ENCODE results near the gene SRC.

The SRC gene

DNA sequence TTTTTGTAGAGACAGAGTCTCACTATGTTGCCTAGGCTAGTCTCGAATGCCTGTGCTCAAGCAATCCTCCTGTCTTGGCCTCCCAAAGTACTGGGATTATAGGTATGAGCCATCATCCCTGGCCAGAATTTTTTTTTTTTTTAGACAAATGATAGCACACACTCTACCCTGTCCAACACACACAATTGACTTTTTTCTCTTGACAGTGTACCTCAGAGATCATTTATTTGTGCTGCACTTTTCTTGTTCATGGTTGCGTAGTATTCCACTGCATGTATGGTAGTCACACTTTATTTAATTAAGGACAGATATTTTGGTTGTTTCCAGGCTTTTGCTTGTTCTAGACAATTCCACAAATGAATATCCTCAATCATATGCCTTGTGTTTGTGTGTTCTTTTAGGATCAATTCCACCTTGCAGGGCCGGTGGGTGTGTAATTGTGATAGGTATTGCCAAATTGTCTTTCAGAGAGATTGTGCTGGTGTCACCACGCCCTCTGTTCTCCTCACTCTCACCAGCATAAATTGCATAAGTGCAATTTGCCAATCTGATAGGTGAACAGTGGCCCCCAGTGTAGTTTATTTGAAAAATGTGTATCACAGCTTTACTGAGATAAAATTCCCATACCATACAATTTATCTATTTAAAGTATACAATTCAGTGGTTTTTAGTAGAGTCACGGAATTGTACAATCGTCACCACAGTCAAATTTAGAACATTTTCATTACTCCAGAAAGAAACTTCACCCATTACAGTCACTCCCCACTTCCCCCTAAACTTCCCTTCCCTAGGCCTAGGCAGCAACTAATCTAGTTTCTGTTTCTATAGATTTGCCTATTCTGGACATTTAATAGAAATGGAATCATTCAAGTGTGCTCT is 20.1 kb downstream of the SRC start:
- no peak for TF ChIP-seq GATA2 (IDR thresholded peaks at IDR 0.05; ENCODE audit: low read depth, low read length)
- TF ChIP-seq GATA3 (IDR thresholded peaks at IDR 0.05; ENCODE audit: low read depth, low read length): no peak

DNA sequence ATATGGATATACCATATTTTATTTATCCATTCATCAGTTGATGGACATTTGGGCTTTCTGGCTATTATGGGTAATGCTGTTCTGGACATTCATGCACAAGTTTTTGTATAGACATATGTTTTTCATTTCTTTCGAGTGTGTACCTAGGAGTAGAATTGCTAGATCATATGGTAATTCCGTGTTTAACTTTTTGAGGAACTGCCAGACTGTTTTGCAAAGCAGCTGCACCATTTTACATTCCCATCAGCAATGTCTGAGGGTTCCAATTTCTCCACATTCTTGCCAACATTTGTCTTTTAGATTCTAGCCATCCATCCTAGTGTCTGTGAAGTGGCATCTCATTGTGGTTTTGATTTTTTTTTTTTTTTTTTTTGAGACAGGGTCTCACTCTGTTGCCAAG is 20.8 kb downstream of the SRC start:
- no peak for TF ChIP-seq GATA3 (IDR thresholded peaks at IDR 0.05; ENCODE audit: low read depth, low read length)
- TF ChIP-seq GATA2 (IDR thresholded peaks at IDR 0.05; ENCODE audit: low read depth, low read length): no peak

DNA sequence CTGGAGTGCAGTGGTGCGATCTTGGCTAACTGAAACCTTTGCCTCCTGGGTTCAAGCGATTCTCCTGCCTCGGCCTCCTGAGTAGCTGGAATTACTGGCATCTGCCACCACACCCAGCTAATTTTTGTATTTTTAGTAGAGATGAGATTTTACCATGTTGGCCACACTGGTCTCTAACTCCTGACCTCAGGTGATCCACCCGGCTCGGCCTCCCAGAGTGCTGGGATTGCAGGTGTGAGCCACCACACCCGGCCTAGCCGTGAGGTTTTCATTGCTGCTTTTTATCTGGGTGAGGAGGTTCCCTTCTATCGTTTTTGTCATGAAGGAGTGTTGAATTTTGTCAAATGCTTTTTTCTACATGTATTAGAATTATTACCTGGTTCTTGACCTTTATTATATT is 23.9 kb downstream of the SRC start:
- TF ChIP-seq GATA3 (IDR thresholded peaks at IDR 0.05; ENCODE audit: low read depth, low read length) (no peak), GATA2 (IDR thresholded peaks at IDR 0.05; ENCODE audit: low read depth, low read length) (no peak)

DNA sequence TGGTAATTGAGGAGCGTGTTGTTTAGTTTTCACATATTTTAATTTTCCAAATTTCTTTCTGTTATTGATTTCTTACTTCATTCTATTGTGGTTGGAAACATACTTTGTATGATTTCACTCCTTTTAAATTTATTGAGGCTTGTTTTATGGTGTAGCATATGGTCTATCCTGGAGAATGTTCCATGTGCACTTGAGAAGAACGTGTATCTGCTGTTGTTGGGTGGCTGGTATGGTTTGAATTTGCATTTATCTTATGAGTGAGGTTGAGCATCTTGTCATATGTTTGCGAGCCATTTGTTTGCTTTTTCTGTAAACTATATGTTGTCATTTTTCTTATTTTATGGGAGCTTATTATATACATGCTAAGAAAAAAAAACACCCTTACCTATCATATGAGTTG is 26.5 kb downstream of the SRC start:
- TF ChIP-seq GATA3 (IDR thresholded peaks at IDR 0.05; ENCODE audit: low read depth, low read length): no peak
- TF ChIP-seq GATA2 (IDR thresholded peaks at IDR 0.05; ENCODE audit: low read depth, low read length): no peak

DNA sequence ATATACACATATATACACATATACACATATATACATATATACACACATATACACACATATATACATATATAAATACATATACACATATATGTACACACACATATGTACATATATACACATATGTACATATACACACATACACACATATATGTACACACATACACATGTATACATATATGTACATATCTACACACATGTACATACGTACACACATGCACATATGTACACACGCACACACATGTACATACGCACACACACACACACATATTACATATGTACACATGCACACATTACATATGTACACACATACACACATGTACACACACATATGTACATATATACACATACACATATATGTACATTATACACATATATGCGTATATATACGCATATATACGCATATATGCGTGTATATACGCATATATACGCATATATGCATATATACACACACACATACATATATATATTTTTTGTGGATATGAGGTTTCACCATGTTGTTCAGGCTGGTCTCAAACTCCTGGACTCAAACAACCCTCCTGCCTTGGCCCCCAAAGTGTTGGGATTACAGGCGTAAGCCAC is 27.2 kb downstream of the SRC start:
- TF ChIP-seq GATA3 (IDR thresholded peaks at IDR 0.05; ENCODE audit: low read depth, low read length) (no peak), GATA2 (IDR thresholded peaks at IDR 0.05; ENCODE audit: low read depth, low read length) (no peak)

DNA sequence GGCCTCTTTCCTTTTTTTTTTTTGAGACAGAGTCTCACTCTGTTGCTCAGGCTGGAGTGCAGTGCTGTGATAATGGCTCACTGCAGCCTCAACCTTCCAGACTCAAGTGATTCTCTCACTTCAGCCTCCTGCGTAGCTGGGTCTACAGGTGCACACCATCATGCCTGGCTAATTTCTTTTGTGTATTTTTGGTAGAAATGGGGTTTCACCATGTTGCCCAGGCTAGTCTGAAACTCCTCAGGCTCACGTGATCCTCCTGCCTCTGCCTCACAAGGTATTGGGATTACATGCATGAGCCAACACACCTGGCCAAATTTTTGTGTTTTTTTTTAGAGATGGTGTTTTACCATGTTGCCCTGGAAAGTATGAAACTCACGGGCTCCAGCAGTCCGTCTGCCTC is 29.3 kb downstream of the SRC start:
- TF ChIP-seq GATA3 (IDR thresholded peaks at IDR 0.05; ENCODE audit: low read depth, low read length) (no peak), GATA2 (IDR thresholded peaks at IDR 0.05; ENCODE audit: low read depth, low read length) (no peak)

DNA sequence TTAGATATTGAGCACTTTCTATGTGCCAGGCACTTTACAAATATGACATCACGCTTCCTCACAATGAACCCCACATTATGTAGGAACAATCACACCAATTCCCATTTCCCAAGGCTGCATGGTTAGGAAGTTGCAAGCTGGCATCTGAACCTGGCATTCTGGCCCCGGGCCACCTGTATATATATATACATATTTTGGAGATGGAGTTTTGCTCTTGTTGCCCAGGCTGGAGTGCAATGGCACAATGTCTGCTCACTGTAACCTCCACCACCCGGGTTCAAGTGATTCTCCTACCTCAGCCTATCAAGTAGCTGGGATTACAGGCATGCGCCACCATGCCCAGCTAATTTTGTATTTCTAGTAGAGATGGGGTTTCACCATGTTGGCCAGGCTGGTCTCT is 30.4 kb downstream of the SRC start:
- no peak for TF ChIP-seq GATA3 (IDR thresholded peaks at IDR 0.05; ENCODE audit: low read depth, low read length)
- no peak for TF ChIP-seq GATA2 (IDR thresholded peaks at IDR 0.05; ENCODE audit: low read depth, low read length)

DNA sequence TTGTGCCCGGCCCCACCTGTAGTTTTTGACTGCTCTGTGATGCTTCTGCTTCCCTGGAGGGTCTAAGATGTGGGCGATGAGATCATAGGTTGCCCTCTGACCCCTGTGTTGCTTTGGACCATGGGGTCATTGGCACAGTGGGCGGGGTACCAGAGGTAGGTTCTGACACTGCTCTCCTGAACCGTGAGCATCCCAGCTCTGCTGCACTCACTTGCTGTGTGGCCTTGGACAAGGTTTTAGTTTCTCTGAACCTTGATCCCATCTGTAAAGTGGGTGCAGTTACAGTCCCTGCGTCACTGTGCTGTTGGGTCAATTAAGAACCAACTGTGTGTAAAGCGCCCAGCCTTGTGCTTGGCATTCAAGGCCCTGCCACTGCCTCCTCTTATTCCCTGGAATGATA is 30.9 kb downstream of the SRC start:
- no peak for TF ChIP-seq GATA2 (IDR thresholded peaks at IDR 0.05; ENCODE audit: low read depth, low read length)
- TF ChIP-seq GATA3 (IDR thresholded peaks at IDR 0.05; ENCODE audit: low read depth, low read length): no peak

DNA sequence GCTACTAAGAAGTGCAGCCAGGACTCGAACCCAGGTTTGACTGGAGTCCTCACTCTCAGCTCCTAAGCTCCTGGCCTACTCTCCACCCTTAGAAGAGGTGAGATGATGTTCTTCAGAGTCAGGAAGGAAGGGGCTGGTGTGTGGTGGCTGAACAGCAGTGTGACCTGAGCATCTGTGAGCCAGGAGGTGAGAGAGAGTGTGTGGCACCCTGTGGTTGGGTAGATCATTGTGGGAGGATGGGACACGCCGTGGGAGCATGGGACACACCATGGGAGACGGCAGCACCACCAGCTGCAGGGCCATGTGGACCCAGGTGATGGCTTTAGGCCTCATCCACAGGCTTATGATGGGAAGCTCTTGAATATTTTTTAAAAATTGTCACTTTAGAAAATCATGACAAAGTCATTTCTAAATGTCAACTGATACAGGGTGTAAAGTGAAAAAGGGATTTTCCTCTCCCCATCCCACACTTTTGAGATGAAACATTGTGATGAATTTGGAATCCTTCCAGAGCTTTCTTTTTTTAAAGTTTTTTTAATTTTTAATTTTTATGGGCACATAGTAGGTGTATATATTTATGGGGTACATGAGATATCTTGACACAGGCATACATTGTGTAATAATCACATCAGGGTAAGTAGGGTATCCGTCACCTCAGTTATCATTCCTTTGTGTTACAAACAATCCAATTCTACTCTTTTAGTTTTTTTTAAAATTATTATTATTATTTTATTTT is 31.6 kb downstream of the SRC start:
- TF ChIP-seq GATA2 (IDR thresholded peaks at IDR 0.05; ENCODE audit: low read depth, low read length) (no peak), GATA3 (IDR thresholded peaks at IDR 0.05; ENCODE audit: low read depth, low read length) (no peak)

DNA sequence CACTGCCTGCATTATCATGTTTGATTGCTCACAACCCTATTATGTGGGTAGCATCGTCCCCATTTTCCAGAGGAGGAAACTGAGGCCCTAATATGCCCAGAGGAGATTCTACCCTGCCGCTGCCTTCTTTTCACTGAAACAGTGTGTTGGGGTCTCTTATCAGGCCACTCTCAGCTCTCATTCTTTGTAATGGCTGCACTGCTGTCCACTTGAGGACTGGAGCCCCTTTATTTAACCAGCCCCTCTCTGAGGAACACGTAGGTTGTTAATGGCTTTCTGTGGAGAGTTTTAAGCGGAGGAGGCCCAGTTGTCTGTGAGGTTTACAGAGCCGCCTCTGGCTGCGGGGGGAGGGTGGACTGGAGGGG is 32.5 kb downstream of the SRC start:
- TF ChIP-seq GATA2 (IDR thresholded peaks at IDR 0.05; ENCODE audit: low read depth, low read length): no peak
- no peak for TF ChIP-seq GATA3 (IDR thresholded peaks at IDR 0.05; ENCODE audit: low read depth, low read length)

DNA sequence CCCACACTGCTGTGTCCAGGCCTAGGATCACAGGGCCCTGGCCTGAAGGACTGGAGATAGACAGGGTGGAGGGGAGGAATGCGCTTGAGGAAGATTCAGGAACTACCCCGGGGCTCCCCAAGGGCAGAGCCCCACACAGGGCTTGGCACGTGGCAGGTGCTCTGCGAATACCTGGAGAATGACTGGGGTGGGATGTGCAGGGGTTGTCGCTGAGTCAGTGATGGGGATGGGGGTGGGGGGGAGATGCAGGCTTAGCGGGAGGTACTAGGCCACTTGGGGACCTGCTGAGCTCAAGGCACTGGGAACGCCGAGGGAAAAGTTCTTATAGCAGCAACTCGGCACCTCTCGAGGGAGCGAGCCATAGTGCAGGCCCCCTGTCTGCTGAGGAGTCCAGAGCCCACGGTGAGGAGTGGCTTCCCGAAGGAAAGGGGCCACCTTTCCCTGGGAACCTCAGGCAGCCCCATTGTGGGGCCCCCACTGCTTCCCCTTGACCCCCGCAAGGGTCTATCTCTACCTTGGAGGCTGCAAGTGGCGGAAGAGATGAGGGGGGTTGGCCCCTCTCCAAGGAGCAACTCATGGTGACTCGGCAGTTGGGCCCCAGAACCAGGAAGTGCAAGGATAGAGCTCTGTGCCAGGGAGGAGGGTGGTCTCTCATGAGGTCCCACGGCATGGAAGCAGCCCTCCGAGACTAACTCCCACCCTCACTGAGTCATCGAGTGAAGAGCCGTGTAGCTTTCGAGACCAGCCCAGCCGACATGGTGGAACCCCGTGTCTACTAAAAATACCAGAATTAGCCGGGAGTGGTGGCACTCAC is 33.1 kb downstream of the SRC start:
- no peak for TF ChIP-seq GATA2 (IDR thresholded peaks at IDR 0.05; ENCODE audit: low read depth, low read length)
- no peak for TF ChIP-seq GATA3 (IDR thresholded peaks at IDR 0.05; ENCODE audit: low read depth, low read length)

DNA sequence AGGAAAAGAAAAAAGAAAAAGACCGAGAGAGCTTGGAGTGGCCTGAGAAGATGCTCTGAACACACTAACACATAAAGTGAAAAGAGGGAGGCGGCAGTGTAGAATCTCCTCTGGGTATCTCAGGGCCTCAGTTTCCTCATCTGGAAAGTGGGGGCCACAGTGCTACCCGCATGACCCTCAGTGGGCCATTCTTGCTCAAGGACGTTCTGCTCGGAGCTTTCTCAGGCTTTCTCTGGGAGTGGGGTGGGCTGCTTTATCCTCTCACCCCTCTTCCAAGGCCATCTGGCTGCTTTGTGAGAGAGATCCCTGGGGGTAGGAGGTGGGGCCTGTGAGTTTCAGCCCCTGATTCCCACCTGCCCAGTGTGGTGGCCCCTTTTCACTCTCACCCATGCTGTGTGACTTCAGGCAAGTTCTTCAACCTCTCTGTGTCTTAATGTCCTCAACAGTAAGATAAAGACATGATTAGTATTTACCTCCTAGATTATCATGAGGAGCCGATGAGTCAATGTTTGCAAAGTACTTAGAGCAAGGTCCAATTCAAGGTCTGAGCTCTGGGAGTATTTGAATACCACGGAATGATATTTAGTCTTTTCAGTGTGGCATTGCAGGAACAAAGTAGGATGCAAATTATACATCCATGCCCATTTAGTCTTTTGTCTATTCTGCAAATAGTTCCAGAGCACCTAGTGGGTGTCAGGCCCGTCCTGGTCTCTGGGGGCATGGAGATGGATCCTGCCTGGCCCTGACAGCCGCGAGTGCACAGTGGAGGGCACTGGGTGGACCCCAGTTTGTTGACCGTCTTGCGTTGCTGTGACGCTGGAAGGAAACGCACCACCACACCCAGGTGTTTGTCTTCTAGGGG is 34.3 kb downstream of the SRC start:
- TF ChIP-seq GATA2 (IDR thresholded peaks at IDR 0.05; ENCODE audit: low read depth, low read length) (no peak), GATA3 (IDR thresholded peaks at IDR 0.05; ENCODE audit: low read depth, low read length) (no peak)

Data from SH-SY5Y (cell line).